Measurements from ENCODE around the gene ZNF614.
"Not testable (repeated sequence)": the region's sequence is repeated elsewhere in the genome, so short reads cannot be mapped to it uniquely, and the experiment has no call there.

The ZNF614 gene

GRCh38 chr19:51986309-51987291 is 41.6 kb downstream of the ZNF614 start, which contains the start of gene ZNF350:
TSS of gene ZNF350 (minus strand) at chr19:51986840. CDS start at chr19:51974360, 12,480 bp downstream.
- peak; percentile 84 for DNase-seq

GRCh38 chr19:51983361-51983760 is 44.8 kb downstream of the ZNF614 start:
- no peak for DNase-seq

DNA sequence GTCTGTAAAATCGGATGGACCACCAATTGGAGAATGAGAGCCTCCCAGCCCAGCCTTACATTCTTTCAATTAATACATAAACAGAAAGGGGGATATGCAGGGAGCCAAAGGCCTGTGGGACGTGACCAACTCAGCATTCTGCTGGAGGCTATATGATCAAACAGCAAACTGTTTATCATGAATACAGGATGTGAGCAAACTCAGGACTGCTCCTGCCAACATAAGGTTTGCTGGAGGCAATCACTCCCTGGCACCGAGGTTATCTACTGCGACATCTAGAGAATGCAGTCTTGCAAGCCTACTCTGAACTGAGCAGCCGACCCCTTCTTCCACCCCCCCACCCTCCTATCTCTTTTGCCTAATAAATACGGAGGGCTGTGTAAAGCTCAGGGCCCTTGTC is 47.3 kb downstream of the ZNF614 start:
- not testable (repeated sequence) for DNase-seq

DNA sequence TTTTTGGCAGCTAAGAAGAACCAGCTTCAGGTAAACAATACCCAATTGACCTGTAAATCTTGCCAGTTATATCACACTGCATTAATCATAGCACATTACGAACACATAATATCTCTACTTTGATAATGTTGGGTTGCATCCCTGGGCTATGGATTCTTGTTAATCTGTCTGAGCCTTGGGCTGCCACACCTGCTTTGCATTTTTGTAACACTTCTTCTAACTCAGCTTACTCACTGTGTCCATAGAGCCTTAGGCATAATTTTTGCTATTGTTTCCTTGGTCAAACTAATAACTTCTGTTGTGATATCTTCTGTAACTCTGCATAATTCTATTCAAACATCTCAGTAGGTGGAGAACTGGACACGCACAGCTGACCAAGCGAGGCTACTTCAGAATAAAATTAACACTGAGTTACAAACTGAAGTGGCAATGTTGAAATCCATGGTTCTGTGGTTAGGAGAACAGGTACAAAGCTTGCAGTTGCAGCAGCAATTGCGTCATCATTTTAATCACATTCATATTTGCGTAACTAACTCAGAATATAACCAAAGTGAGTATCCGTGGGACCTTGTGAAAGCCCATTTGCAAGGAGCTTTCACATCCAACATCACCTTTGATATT is 48.0 kb downstream of the ZNF614 start:
- no peak for DNase-seq

DNA sequence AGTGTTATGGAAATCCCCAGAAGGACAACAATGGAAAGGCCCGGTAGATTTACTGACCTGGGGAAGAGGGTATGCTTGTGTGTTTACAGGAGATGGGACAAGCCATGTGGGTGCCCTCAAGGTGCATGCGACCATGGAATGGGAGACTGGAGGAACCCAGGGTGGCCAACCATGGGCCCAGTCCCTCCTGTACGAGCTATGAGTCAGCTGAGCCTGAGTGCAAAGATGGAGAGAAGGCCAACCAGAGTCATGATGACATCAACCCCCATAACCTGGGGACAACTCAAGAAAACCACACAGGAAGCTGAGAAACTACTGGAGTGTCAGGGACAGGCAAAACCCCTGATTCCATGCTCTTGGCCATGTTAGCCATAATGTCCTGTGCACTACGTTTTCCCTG is 49.3 kb downstream of the ZNF614 start:
- no peak for DNase-seq

DNA sequence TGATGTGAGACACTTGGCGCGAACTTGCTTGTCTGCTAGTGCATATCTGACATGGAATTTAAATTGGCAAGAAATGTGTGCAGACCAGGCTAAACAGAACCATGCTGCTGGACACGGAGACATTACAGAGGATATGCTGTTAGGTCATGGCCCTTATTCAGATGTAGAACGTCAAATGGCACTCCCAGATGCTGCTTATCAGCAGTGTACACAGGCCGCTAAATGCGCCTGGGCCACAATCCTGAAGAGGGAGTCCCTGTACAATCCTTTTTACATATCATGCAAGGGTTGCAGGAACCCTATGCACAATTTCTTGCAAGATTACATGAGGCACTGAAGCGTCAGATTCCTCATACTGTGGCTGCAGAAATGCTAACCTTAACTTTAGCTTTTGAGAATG is 50.8 kb downstream of the ZNF614 start:
- DNase-seq: no peak

DNA sequence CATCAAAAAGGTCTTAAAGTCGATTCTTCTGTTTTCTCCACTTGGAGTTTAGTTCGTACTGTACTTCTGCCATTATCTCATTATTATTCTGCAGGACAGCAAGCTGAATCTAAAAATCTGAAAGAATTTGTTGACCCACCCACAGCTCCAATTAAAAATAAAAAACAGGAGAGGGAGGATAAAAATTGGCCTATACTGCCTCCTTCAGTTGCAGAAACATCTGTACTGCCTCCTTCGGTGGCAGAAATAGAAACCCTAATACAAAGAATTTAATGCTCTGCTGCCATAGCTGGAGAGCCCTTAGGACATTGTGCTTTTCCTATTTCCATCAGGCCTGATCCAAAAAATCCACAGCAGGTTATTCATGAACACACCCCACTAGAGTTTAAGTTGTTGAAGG is 51.3 kb downstream of the ZNF614 start:
- DNase-seq: no peak

DNA sequence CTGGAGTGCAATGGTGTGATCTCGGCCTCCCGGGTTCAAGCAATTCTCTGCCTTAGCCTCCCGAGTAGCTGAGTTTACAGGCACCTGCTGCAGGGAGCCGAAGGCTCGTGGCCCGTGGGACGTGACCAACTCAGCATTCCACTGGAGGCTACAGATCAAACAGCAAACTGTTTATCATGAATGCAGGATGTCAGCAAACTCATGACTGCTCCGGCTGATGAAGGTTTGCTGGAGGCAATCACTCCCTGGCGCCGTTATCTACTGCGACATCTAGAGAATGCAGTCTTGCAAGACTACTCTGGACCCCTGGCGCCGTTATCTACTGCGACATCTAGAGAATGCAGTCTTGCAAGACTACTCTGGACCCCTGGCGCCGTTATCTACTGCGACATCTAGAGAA is 52.4 kb downstream of the ZNF614 start:
- not testable (repeated sequence) for DNase-seq

DNA sequence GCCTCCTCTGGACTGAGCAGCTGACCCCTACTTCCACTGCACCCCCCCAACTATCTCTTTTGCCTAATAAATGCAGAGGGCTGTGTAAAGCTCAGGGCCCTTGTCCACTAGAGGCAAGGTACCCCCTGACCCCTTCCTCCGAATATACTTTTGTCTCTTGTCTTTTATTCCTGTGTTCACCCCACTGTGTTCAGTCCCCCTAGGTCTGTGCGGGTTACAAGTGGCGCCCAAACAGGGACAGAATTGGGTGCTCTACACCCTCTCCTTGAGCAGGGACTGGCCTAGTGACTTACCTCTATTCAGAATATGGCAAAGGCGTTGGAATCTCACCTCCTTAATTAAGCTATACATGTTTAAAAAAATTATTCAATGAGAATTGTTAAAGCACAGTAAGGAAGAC is 56.6 kb downstream of the ZNF614 start:
- DNase-seq: no peak

- DNase-seq: no peak
These were observed 57.5 kb downstream of the ZNF614 start for GRCh38 chr19:51970718-51971117.

DNA sequence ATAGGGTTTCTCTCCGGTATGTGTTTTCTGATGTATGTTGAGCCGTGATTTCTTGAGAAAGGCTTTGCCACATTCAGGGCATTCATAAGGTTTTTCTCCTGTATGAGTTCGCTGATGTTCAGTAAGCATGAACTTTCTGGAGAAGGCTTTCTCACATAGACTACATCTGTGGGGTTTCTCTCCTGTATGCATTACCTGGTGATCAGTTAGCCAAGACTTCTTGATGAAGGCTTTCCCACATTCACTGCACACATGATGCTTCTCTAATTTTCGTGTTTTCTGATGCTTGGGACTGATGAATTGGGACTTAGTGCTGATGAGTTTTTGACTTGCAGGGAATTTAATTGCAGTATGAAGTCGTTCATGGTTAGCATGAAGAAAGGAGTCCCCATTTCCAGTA is 62.6 kb downstream of the ZNF614 start:
- no peak for DNase-seq

Data from activated CD8-positive, alpha-beta memory T cell treated with anti-CD3 and anti-CD28 coated beads, Interleukin-2, amount 50 U/mL, for 4 hours (primary cell).